Right hindlimb (tissue), 1 donor: Measurements from ENCODE around the gene GFAP.

ENCODE experiments used
- DNase-seq: peaks from one replicate; pipeline ENCODE4 v3.0.0-alpha.2; 2018

Gene GFAP

GRCh38 chr17:44912763-44913544 lies 2.3 kb downstream of the GFAP start:
- no peak for DNase-seq

DNA sequence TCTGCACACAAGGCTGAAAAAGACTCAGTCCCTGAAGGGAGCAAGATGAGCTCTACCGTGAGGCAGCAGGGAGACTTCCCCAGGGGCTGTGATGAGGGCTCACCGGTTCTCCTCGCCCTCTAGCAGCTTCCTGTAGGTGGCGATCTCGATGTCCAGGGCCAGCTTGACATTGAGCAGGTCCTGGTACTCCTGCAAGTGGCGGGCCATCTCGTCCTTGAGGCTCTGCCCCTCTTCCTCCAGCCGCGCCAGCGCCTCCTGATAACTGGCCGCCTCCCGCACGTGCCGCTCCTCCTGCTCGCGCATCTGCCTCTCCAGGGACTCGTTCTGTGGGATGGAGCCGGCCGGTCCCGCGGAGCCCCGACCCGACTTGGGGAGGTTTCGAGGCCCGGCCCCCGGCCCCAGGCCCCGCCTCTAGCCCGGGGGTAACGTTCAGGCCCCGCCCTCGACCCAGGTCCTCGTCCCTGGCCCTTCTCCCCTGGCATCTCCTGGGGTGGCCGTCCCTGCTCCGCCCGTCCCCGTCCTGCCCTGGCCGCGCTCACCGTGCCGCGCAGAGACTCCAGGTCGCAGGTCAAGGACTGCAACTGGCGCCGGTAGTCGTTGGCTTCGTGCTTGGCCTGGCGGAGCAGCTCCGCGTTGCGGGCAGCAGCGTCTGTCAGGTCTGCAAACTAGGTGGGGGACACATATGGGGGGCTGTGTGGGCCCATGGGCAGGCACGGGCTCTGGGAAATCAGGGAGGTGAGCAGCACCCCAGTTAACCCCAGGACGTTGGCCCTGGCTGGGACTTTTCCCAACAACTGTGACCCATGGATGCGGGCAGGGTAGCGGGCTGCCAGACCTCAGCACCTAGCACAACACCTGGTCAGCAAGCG lies 3.9 kb downstream of the GFAP start:
- DNase-seq = no peak

DNA sequence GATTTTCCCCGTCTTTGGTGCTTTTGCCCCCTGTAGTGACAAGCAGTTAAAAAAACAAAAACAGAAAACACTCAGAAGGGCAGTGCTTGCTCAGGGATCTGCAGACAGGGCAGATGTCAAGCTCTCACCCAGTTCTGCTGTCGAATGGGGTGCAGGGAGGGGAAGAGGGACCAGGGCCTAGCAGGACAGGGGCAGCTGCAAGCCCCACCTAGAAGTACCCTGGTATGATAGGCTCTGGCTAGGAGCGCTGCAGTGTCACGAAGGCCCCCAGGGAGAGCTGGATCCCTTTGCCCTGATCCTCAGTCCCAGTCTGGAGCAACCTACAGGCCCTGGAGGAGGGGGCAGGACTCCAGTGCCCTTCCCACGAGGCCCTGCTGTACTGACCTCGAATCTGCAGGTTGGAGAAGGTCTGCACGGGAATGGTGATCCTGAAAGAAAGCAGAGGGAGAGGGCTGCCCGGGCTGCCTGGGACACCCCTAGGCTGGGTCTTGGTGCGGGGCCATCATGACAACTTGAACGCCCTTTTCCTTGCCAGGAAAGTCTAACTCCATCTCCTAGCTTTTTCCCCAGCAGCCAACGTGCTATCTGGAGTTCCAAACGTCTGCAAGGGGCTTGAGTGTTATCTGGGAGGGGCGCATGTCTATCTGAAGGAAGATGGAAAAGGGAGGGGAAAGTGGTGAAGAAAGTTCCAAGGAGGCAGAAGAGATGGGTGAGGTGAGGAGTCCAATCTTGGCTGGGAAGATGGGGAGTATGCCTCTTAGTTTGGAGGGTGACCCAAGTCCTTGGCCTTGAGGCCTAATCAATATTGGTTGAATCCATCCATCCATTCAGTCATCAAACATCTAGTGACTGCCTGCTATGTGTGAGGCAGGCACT lies 4.8 kb downstream of the GFAP start:
- no peak for DNase-seq

- DNase-seq = no peak
These were observed 5.6 kb downstream of the GFAP start for GRCh38 chr17:44909681-44910144.

GRCh38 chr17:44908761-44909326 lies 6.5 kb downstream of the GFAP start:
- no peak for DNase-seq

- DNase-seq = no peak
These were observed 7.4 kb downstream of the GFAP start for GRCh38 chr17:44907729-44908470.

- no peak for DNase-seq
These were observed 8.3 kb downstream of the GFAP start for GRCh38 chr17:44906763-44907728.

GRCh38 chr17:44906010-44906646 lies 9.2 kb downstream of the GFAP start:
- DNase-seq = no peak

- DNase-seq = no peak
These were observed 10.0 kb downstream of the GFAP start for GRCh38 chr17:44905006-44906000.

DNA sequence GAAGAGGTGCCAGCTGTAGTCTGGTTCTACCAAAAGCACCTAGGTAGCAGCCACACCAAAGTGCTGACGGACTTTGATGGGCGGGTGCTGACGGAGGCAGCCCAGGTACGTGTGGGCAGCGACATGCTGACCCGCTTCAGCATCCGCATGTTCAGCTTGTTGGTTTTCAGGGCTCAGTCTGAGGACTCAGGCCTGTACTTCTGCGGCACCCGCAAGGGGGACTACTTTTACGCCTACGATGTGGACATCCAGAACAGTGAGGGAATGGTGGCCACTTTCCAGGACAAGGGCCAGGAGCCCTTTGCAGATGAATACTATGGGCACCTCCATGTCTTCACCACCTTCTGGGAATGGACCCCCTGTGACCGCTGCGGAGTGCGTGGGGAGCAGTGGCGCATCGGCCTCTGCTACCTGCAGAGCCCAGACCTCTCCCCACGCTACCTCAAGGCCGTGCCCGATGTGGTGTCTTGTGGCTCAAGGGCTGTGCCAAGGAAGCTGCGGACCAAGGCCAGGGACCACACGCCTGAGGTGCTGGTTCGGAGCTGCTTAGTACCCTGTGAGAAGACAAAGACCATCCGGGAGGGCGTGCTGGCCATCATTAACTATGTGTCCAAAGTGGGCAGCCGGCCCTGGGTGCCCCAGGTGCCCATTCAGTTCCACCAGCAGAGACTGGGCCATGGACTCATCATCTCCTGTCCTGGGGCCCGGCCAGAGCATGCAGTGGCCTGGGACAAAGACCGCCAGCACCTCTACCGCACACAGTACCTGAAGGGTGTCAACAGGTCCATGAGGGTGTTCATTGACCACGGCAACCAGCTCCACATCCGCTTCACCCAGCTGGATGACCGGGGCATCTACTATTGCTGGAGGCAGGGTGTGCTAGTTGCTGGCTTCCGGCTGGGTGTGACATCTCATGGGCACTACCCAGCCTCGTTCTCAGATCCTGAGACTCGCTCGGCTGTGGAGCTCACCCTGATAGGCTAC lies 11.0 kb downstream of the GFAP start:
- no peak for DNase-seq

DNA sequence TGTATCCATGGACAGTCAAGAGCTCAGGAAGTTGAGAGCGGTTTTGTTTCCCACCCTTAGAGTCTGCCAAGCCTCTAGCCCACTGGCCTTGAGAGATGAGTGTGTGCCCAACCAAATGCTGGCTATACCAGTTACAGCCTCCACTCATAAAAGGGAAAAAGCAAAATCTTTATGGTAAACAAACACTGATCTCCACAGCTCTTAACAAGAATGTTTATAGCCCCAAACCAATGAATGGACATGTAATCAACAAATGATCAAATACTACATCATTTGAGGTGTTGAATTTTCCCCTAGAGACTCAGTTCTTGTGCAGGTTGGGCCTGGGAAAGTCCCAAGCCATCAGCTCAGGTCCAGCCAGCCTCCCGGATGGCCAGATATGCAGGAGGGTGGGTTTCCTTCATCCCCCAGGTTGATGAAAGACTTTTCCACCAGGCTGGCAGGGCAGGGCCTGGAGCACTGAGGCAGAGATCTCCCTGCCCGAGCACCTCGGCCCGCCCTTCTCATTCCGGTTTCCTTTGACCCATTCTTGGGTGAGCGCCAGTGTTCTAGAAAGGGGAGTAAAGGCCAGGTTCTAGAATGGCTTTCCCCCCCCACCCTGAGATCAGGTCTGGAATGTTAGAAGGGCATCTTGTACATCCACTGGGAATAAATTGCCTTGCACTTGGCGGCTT lies 12.2 kb downstream of the GFAP start:
- no peak for DNase-seq

DNA sequence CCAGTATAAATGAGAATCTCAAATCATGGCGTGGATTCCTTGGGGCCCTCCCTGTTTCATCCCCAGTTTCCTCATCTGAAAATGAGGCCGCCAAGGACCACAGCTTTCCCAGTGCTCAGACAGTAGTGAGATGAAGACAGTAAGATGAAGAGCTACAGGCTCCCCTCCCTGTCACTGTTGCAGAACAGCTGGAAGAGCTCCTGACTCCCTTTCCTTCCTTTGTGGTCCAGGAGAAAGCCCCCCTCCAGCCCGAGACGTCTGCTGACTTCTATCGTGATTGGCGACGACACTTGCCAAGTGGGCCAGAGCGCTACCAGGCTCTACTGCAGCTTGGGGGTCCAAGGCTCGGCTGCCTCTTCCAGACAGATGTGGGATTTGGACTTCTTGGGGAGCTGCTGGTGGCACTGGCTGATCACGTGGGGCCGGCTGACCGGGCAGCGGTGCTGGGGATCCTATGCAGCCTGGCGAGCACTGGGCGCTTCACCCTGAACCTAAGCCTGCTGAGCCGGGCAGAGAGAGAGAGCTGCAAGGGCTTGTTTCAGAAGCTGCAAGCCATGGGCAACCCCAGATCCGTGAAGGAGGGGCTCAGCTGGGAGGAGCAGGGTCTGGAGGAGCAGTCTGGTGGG lies 13.1 kb downstream of the GFAP start:
- no peak for DNase-seq

- no peak for DNase-seq
These were observed 13.8 kb downstream of the GFAP start for GRCh38 chr17:44901411-44901921.

DNA sequence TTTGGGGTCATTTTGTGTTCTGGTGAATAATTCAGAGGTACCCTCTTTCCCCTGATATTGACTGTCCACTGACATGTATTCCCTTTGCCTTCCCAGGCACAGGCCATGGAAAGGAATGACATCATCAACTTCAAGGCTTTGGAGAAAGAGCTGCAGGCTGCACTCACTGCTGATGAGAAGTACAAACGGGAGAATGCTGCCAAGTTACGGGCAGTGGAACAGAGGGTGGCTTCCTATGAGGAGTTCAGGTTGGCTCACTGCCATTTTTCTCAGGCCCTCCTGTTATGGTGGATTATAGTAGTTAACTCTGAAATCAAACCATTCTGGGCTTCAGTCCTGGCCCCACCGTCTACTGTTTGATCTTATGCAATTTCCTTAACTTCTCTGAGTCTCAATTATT lies 14.4 kb downstream of the GFAP start:
- peak; percentile 45 for DNase-seq

GRCh38 chr17:44899074-44899782 lies 16.1 kb downstream of the GFAP start, which contains the start of gene EFTUD2:
EFTUD2 (minus strand) TSS chr17:44899445; CDS start chr17:44894521, 4,924 bp downstream.
- peak; percentile 95 for DNase-seq

DNA sequence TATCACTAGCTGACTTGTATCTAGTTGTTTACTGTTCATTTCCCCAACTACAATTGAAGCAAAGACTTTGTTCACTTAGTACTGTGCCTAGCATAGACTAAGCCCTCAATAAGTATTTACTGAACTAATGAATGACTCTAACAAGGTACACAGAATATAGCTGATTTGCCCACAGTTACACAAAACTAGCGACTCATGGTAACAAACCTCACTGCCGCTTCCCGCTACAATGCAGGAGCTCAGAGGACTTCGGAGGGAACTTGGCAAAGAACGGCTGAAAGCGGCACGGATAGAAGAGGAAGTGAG lies 16.6 kb downstream of the GFAP start:
- no peak for DNase-seq
